Spleen (tissue), 11 donors: ENCODE data around the gene ZNF536. TPM values are rescaled to one million over a fixed set of nuclear protein-coding genes. Genes with fewer than 3 reads are reported as not detected.

Experiments used
- DNase-seq: peaks from one replicate; pipeline ENCODE4 v3.0.0-alpha.2; 2020
- H3K27ac ChIP-seq, 8 donors: fragments of 200-600 bp; sonication (generic) in 7 of 8; 1 replicate in 4 of 8; 2 replicates in 4 of 8; pipeline versions ENCODE4 v1.5.0 to v1.8.0; 2016 to 2021; ENCODE audit warnings: inconsistent platforms in 4 of 8, mild to moderate bottlenecking in 4 of 8, moderate library complexity in 1 of 8
- H3K27me3 ChIP-seq, 7 donors: fragments of 200-600 bp; sonication (generic) in 6 of 7; replicated peaks in 1 of 7; 1 replicate in 4 of 7; 2 replicates in 3 of 7; pipeline versions ENCODE4 v1.5.0 to v1.8.0; 2016 to 2021; ENCODE audit warnings: inconsistent platforms in 3 of 7, mild to moderate bottlenecking in 1 of 7
- H3K36me3 ChIP-seq, 6 donors: fragments of 200-600 bp; sonication (generic) in 5 of 6; 1 replicate in 4 of 6; 2 replicates in 2 of 6; pipeline versions ENCODE4 v1.5.0 to v1.8.0; 2016 to 2021; ENCODE audit warnings: inconsistent platforms in 2 of 6
- H3K4me1 ChIP-seq, 6 donors: fragments of 200-600 bp; sonication (generic) in 5 of 6; 1 replicate in 3 of 6; 2 replicates in 3 of 6; pipeline versions ENCODE4 v1.5.0 to v1.8.0; 2016 to 2021; ENCODE audit warnings: inconsistent platforms in 3 of 6
- H3K4me3 ChIP-seq, 8 donors: fragments of 200-600 bp; sonication (generic) in 7 of 8; 1 replicate in 4 of 8; 2 replicates in 4 of 8; pipeline versions ENCODE4 v1.5.0 to v1.8.0; 2016 to 2021; ENCODE audit warnings: inconsistent platforms in 4 of 8, mild to moderate bottlenecking in 4 of 8, moderate library complexity in 2 of 8
- H3K9me3 ChIP-seq, 8 donors: fragments of 200-600 bp; sonication (generic) in 7 of 8; 1 replicate in 4 of 8; 2 replicates in 4 of 8; pipeline versions ENCODE4 v1.5.0 to v1.8.0; 2016 to 2021; ENCODE audit warnings: inconsistent platforms in 4 of 8
- POLR2A ChIP-seq, 3 donors: fragments of 450-650 bp; IDR thresholded peaks; one replicate each; pipeline ENCODE4 v1.5.1; 2017; ENCODE audit warnings: antibody characterized with exemption in 3 of 3, mild to moderate bottlenecking in 1 of 3
- POLR2AphosphoS5 ChIP-seq, 3 donors: sonication (generic); formaldehyde crosslinking; IDR thresholded peaks; one replicate each; pipeline ENCODE4 v1.5.1; 2017; ENCODE audit warnings: antibody characterized with exemption in 3 of 3
- WGBS, 5 donors: extraction: QIAGEN DNeasy Blood & Tissue Kit in 3 of 5; methylation state at CpG; one replicate each; pipeline versions ENCODE4 v1.1.5 to v1.1.7; 2013 to 2018; 5-methylcytosine and 5-hydroxymethylcytosine counted together
- intact Hi-C: fragments of 100-400 bp; cut with DNase I; formaldehyde crosslinking; loops from one replicate; pipeline ENCODE4 v1.15.0; 2023; ENCODE audit warnings: low total_unique reads
- polyA plus RNA-seq, 3 donors: library from polyadenylated mRNA; stranded (reverse); fragments of 200-250 nt; gene quantifications; one replicate each; pipeline ENCODE4 v1.2.1, GENCODE V29; 2013
- total RNA-seq, 7 donors: library from RNA; depleted of rRNA in 3 of 7; stranded (reverse); fragments of >200 nt in 3 of 7; fragmentation: NEBNext Ultra II Directional in 4 of 7; extraction: Animal tissue kit (Norgen Biotek cat#: 25700) in 4 of 7; gene quantifications; one replicate each; pipeline versions ENCODE4 v1.1.0 to v1.2.1, GENCODE V29; 2016 to 2021
- TF ChIP-seq, protein P1 (sequence below), 11 experiments: fragments of 200-600 bp in 7 of 11; fragments of 450-650 bp in 4 of 11; sonication (generic) in 4 of 11; IDR thresholded peaks in 8 of 11; conservative IDR thresholded peaks in 3 of 11; 1 replicate in 7 of 11; 2 replicates in 4 of 11; pipeline versions ENCODE4 v1.4.0 to v1.8.0; 2016 to 2021; ENCODE audit warnings: antibody characterized with exemption in 11 of 11, inconsistent platforms in 4 of 11, mild to moderate bottlenecking in 1 of 11
- donor health status: healthy with polysubstance abuse.
- donor health status: DM: no; HTN: no; CAD: no; lungs with moderate emphysema.
- donor health status: DM: no; HTN: no; CAD: no.
- donor health status: Bipolar disorder and iron deficiency.
- donor health status: healthy.
- donor health status: DM: no; HTN: no; CAD: no.
- donor health status: DM: yes; HTN: yes; CAD: no.

ZNF536 gene
- total and polyA plus RNA-seq, 10 donors: 0.13 to 4.1 (median 2.1) TPM

DNA sequence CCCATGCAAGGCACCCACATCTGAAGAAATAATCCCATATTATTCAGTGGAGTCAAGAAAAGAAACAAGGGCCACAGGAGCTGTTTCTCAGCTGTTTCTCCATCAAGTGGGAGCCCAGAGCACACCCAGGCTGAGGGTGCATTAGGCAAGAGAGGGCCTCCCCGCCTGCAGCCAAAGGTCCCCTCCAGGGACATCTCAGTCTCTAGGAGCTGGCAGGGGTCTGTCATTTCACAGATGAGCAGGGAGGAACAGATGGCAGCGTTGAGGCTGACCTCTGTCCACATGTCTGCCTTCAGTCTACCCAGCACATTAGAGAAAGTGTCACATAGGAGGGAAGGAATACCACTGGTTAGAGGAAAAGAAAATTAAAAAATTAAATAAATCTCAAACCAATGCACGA is 157.7 kb downstream of the ZNF536 start:
- H3K27me3 ChIP-seq: no peaks in the 10 kb centered on the region
- H3K4me1 ChIP-seq: no peaks in the 10 kb centered on the region
- no peak overlapping the region for H3K27ac ChIP-seq
- WGBS, 5 donors: 65 to 82% (median 76%) methylated on average over 3 of the region's 3 CpGs
- intact Hi-C loops: no loop called here
- TF ChIP-seq, protein P1, sequence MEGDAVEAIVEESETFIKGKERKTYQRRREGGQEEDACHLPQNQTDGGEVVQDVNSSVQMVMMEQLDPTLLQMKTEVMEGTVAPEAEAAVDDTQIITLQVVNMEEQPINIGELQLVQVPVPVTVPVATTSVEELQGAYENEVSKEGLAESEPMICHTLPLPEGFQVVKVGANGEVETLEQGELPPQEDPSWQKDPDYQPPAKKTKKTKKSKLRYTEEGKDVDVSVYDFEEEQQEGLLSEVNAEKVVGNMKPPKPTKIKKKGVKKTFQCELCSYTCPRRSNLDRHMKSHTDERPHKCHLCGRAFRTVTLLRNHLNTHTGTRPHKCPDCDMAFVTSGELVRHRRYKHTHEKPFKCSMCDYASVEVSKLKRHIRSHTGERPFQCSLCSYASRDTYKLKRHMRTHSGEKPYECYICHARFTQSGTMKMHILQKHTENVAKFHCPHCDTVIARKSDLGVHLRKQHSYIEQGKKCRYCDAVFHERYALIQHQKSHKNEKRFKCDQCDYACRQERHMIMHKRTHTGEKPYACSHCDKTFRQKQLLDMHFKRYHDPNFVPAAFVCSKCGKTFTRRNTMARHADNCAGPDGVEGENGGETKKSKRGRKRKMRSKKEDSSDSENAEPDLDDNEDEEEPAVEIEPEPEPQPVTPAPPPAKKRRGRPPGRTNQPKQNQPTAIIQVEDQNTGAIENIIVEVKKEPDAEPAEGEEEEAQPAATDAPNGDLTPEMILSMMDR (IDR thresholded peaks at IDR 0.05 in 8 of 11, conservative IDR thresholded peaks at IDR 0.05 in 3 of 11): no peak
- TF ChIP-seq POLR2AphosphoS5 (IDR thresholded peaks at IDR 0.05) (no peak), POLR2A (IDR thresholded peaks at IDR 0.05) (no peak)
- no peak for DNase-seq
- no peaks in the 10 kb centered on the region for H3K9me3 ChIP-seq
- no peaks in the 10 kb centered on the region for H3K36me3 ChIP-seq
- H3K4me3 ChIP-seq: no peak overlapping the region

DNA sequence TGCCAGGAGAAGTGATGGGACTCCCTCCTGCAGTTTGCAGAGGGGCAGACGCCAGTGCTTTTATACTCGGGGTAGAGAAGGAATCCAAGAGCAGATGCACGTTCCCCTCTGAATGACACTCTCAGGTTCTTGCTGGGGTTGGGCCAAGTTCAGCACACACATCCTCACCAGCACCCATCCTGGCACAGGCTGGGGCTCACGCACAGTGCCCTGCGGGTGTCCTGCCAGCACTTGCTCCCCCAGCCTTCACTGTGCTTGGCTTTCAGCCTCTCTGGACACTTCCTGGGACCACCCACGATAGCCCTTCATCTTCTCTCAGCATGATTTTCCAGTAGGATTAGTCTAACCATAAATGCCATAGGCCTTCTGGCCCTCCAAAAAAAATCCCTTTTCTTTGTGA is 158.6 kb downstream of the ZNF536 start:
- WGBS, 5 donors: 69 to 87% (median 84%) methylated on average over 6 of the region's 6 CpGs
- H3K4me1 ChIP-seq: no peaks in the 10 kb centered on the region
- intact Hi-C loops: no loop called here
- no peak overlapping the region for H3K27ac ChIP-seq
- H3K4me3 ChIP-seq: no peak overlapping the region
- peaks cover 0 to under 1% (median 0%) of the 10 kb centered on the region in 7 donors for H3K27me3 ChIP-seq
- H3K36me3 ChIP-seq: no peaks in the 10 kb centered on the region
- TF ChIP-seq, protein P1 (IDR thresholded peaks at IDR 0.05 in 8 of 11, conservative IDR thresholded peaks at IDR 0.05 in 3 of 11): no peak
- TF ChIP-seq POLR2A (IDR thresholded peaks at IDR 0.05) (no peak), POLR2AphosphoS5 (IDR thresholded peaks at IDR 0.05) (no peak)
- H3K9me3 ChIP-seq: no peaks in the 10 kb centered on the region
- no peak for DNase-seq

DNA sequence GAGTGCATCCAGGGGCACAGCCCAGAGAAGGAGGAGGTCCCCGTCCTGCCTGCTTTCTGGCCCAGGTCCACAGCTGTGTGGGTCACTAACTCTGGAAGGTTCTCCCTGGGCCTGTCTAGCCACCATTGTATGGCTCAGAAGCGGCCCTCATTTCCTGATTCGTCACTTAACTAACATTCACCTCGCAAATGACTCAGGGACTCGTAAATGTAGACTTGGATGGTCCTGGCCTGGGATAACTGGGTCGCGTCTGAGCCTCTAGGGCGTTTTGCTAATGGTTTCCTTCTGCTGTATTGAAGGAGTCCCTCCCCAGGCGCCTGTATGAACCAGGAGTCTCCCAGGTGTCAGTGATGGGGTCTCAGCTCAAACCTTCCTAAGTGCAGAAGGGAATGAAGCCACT is 162.8 kb downstream of the ZNF536 start:
- Histone ChIP-seq H3K9me3 (peaks cover 0 to 11% (median 0%) of the 10 kb centered on the region in 8 donors), H3K4me3 (no peak overlapping the region), H3K27me3 (peaks cover 0 to 11% (median 0%) of the 10 kb centered on the region in 7 donors), H3K4me1 (no peaks in the 10 kb centered on the region), H3K27ac (no peak overlapping the region), H3K36me3 (no peaks in the 10 kb centered on the region)
- WGBS, 5 donors: 70 to 87% (median 81%) methylated on average over 9 of the region's 9 CpGs
- intact Hi-C loops: no loop called here
- DNase-seq: no peak
- TF ChIP-seq, protein P1 (IDR thresholded peaks at IDR 0.05 in 8 of 11, conservative IDR thresholded peaks at IDR 0.05 in 3 of 11): no peak
- TF ChIP-seq POLR2A (IDR thresholded peaks at IDR 0.05): no peak
- TF ChIP-seq POLR2AphosphoS5 (IDR thresholded peaks at IDR 0.05): no peak

DNA sequence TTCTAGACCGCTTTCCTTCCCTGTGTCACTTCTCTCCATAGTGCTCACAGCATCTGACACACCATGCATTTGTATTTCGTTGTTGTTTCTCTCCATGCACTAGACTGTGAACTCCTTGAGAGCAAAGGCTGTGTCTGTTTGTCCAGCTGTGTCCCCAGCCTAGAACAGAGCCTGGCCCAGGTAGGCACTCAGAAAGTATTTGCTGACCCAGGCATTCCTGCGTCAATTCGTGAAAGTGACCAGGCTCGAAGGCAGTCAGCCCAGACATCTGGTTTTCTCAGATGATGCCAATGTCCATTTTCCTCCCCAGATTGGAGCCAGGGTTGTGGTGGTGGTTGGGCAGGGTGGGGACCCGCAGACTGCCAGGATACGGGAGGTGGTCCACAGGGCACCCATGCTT is 164.8 kb downstream of the ZNF536 start:
- Histone ChIP-seq H3K4me1 (no peaks in the 10 kb centered on the region), H3K27ac (no peak overlapping the region), H3K4me3 (no peak overlapping the region), H3K9me3 (peaks cover 0 to 11% (median 0%) of the 10 kb centered on the region in 8 donors), H3K36me3 (no peaks in the 10 kb centered on the region), H3K27me3 (peaks cover 0 to 11% (median 0%) of the 10 kb centered on the region in 7 donors)
- no peak for DNase-seq
- TF ChIP-seq, protein P1 (IDR thresholded peaks at IDR 0.05 in 8 of 11, conservative IDR thresholded peaks at IDR 0.05 in 3 of 11): no peak
- intact Hi-C loops: no loop called here
- 78 to 92% (median 89%) methylated on average over 7 of the region's 7 CpGs for WGBS, 5 donors
